Epithelial cell of esophagus (primary cell): ENCODE data around the gene IRF4.

ENCODE experiments used
- DNase-seq: peaks from one replicate; pipeline ENCODE4 v3.0.0; 2010; ENCODE audit warnings: low read depth
- H3K4me3 ChIP-seq: 2 replicates; pipeline ENCODE4 v1.5.1; 2011; ENCODE audit warnings: mild to moderate bottlenecking, low read length, control low read depth
- CTCF ChIP-seq: IDR thresholded peaks from 2 replicates; pipeline ENCODE4 v1.5.1; 2011; ENCODE audit warnings: low read depth, mild to moderate bottlenecking, low read length, control low read depth, inconsistent platforms; ENCODE audit not compliant: insufficient read depth; ENCODE audit errors: missing control alignments

IRF4 gene

DNA sequence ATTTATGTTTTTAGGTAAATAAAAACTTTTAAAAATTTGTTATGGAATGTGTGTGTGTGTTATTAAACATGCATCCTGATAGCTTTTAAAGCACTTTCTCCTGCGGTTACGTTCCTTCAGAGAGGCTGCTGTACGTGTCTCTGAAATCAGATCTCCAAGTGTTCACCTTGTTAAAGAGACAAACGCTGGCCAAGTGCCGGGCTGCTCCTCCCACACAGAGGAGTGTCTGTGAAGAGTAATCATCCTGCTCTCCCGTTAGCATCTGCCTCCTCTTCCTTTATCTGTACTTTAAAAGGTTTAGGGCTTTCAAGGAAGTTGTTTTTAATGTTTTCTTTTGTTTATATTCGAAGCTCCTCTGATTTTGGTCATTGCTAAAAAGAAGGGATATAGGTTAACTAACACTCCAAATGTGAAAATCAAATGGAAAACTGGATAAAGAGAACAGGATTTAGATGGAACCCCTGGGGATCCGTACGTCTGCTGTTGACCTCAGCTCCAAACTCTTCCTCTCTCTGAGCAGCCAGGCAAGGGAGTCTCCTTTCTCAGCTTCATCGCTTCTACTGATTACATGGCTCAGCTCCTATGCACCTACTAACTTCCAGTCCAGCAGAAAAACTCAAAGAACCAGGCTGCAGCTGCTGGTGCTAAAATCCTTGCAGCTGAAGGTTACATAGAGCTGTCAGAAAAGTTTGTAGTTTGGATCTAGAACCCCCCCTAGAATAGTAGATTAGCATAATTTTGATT, 20.0 kb downstream of the IRF4 start:
- no peak for TF ChIP-seq CTCF
- H3K4me3 ChIP-seq: no peak overlapping the region
- DNase-seq: peak; percentile 38

GRCh38 chr6:412146-412886, 20.8 kb downstream of the IRF4 start:
- no peak for TF ChIP-seq CTCF
- DNase-seq: no peak
- H3K4me3 ChIP-seq: no peak overlapping the region

DNA sequence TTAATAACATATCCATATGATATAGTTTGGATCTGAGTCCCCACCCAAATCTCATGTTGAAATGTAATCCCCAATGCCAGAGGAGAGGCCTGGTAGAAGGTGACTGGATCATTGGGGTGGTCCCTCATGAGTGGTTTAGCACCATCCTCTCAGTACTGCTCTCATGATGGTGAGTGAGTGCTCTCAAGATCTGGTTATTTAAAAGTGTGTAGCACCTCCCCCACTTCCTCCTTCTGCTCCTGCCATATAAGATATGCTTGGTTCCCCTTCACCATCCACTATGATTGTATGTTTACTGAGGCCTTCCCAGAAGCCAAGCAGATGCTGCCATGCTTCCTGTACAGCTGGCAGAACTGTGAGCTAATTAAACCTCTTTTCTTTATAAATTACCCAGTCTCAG, 22.9 kb downstream of the IRF4 start:
- no peak for TF ChIP-seq CTCF
- H3K4me3 ChIP-seq: no peak overlapping the region
- DNase-seq: no peak

DNA sequence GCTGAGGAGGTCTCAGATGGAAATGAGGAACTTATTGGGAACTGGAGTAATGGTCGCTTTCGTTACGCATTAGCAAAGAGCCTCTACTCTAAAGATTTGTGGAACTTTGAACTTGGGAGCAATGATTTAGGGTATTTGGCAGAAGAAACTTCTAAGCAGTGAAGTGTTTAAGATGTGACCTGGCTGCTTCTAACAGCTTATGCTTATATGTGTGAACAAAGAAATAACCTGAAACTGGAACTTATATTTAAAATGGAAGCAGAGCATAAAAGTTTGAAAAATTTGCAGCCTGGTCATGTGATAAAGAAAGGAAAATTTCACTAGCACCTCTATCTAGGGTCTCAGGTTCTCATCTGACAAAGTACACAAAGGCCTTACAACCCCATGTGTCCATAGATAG, 23.5 kb downstream of the IRF4 start:
- DNase-seq: no peak
- H3K4me3 ChIP-seq: no peak overlapping the region
- TF ChIP-seq CTCF: no peak

- no peak for DNase-seq
- no peak overlapping the region for H3K4me3 ChIP-seq
- no peak for TF ChIP-seq CTCF
Measured at GRCh38 chr6:421211-421610, 29.7 kb downstream of the IRF4 start.

GRCh38 chr6:422433-423054, 31.0 kb downstream of the IRF4 start:
- peak; percentile 94 for DNase-seq
- no peak for TF ChIP-seq CTCF
- H3K4me3 ChIP-seq: no peak overlapping the region
